Heart left ventricle (tissue), 13 donors: ENCODE measurements around the gene TMEM139.

Source experiments
- CTCF ChIP-seq, 12 donors: fragments of 200-600 bp; sonication (generic) in 4 of 12; IDR thresholded peaks; one replicate each; pipeline versions ENCODE4 v1.5.0 to v1.8.0; 2018 to 2022; ENCODE audit warnings: antibody characterized with exemption in 12 of 12, mild to moderate bottlenecking in 5 of 12
- POLR2A ChIP-seq, 2 donors: fragments of 450-650 bp; IDR thresholded peaks; one replicate each; pipeline ENCODE4 v1.6.1; 2017; ENCODE audit warnings: antibody characterized with exemption in 2 of 2, mild to moderate bottlenecking in 2 of 2, moderate library complexity in 2 of 2
- donor health status: ischemic (EF 13 %, LVEDD 7.1; RV severe dilation, severe dysfunction).
- donor health status: DM: no; HTN: yes; CAD: no.
- donor health status: DM: no; HTN: no; CAD: no.
- donor health status: ischemic (EF 25% LVEDD 6.9; RV normal size, moderate dysfunction).
- donor health status: ischemic (EF 25% LVEDD 5.7; RV mildly dilated, moderate dysfunction).
- donor health status: ischemic (EF 35%, LVEDD 5.7; RV mildly dilated, moderate dysfunction).
- donor health status: nonischemic (EF 11% LVEDD 7.7; RV severe dilation, severe dysfunction).
- donor health status: DM: yes; HTN: yes; CAD: no.
- donor health status: PGD.
- donor health status: ischemic (EF 29% LVEDD 5.4; RV normal size, mild dysfunction).
- donor health status: nonischemic (EF 23%, LVEDD 6.1; RV moderate dilation, normal function).

GRCh38 chr7:143261901-143262300 lies 22.9 kb upstream of the TMEM139 start:
- TF ChIP-seq CTCF (IDR thresholded peaks at IDR 0.05) (no peak), POLR2A (IDR thresholded peaks at IDR 0.05) (no peak)
